Measurements from ENCODE around the gene USP14. TPM values are rescaled to one million over a fixed set of nuclear protein-coding genes. Genes with fewer than 3 reads are reported as not detected.

Gene USP14
- 17.5 and 56.1 TPM in 2 replicates for total RNA-seq

DNA sequence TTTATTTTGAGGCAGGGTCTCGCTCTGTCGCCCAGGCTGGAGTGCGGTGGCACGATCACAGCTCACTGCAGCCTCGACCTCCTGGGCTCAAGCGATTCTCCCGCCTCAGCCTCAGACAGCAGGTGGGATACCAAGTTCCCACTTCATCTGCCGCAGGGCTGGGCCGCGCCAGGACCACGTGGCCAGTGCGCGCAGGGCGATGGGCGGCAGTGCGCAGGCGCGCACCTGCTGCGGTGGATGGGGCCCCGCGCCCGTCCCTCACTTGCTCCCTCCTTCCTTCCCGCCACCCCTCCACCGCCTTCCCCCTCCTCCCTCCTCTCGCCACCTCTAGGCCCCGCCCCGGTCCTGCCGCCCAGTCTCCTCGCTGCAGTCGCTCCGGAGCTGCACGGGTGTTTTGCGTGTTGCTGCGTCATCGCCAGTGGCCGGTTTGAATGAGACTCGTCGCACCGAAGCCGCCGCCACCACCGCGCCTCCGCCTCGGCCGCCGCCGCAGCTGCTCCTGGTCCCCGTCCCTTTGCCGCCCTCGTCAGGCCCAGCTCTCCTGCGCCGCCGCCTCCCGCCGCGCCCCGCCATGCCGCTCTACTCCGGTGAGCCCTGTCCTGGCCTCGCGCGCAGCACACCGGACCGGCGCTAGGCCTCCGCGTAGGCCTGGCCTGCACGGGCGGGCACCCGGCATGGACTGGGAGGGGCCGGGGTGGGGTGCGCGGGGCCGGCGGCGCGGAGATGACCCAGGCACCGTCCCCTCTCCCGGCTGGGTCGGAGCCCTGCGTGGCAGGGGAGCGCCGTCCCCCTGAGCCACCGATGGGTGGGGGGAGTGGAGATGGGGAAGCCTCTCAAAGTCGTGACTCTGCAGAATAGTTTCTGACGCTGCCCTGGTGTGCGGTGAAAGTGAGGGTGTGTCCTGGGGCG lies at the start of gene USP14:
Gene USP14, plus strand, starts transcription at position 430 of the 909 bp plus-strand sequence. Its CDS starts 142 bp downstream, at position 572.

Other genes with a start within 250 kb of the USP14 start
- gene TUBB8B, start 108.9 kb upstream of the USP14 start, total RNA-seq = not detected in 2 replicates
- 29.6 and 50.6 TPM in 2 replicates for gene THOC1, start 109.5 kb downstream of the USP14 start, total RNA-seq